Fibroblast of the aortic adventitia (primary cell): Measurements from ENCODE around the gene CDHR1. TPM values are rescaled to one million over a fixed set of nuclear protein-coding genes. Genes with fewer than 3 reads are reported as not detected.
A peak's percentile ranks its signal among the peaks of the same experiment; 100 is the strongest.

Experiments
- DNase-seq: peaks from one replicate; pipeline ENCODE4 v3.0.0-alpha.2; 2010; ENCODE audit warnings: low read depth
- H3K4me3 ChIP-seq: 2 replicates; pipeline ENCODE4 v1.5.1; 2011; ENCODE audit warnings: low read depth, mild to moderate bottlenecking, control low read depth, low read length, moderate library complexity
- CTCF ChIP-seq: IDR thresholded peaks from 2 replicates; pipeline ENCODE4 v1.5.1; 2011; ENCODE audit warnings: mild to moderate bottlenecking, low read length, control low read depth, inconsistent platforms; ENCODE audit not compliant: insufficient read depth
- total RNA-seq: library from RNA; depleted of rRNA; stranded (reverse); fragments of >200 nt; gene quantifications from 2 replicates; pipeline ENCODE4 v1.2.3, GENCODE V29; 2012; ENCODE audit warnings: low replicate concordance

CDHR1 gene
- total RNA-seq, 1 donor, result not detected

- DNase-seq, result no peak
- H3K4me3 ChIP-seq, result no peak overlapping the region
- no peak for TF ChIP-seq CTCF
Measured at GRCh38 chr10:84214046-84214572, 19.8 kb downstream of the CDHR1 start.

GRCh38 chr10:84214612-84215235, 20.4 kb downstream of the CDHR1 start:
- DNase-seq, result no peak
- H3K4me3 ChIP-seq, result no peak overlapping the region
- TF ChIP-seq CTCF, result peak; percentile 32

GRCh38 chr10:84216834-84217233, 22.5 kb downstream of the CDHR1 start:
- TF ChIP-seq CTCF, result no peak
- H3K4me3 ChIP-seq, result no peak overlapping the region
- no peak for DNase-seq

- no peak for DNase-seq
- H3K4me3 ChIP-seq, result no peak overlapping the region
- TF ChIP-seq CTCF, result no peak
Measured at GRCh38 chr10:84217746-84218145, 23.4 kb downstream of the CDHR1 start.

GRCh38 chr10:84221916-84222315, 27.6 kb downstream of the CDHR1 start:
- no peak for DNase-seq
- no peak overlapping the region for H3K4me3 ChIP-seq
- no peak for TF ChIP-seq CTCF

- TF ChIP-seq CTCF, result no peak
- no peak for DNase-seq
Measured at GRCh38 chr10:84224411-84225028, 30.2 kb downstream of the CDHR1 start.

More at GRCh38 chr10:84224411-84225028, 30.2 kb downstream of the CDHR1 start:
- H3K4me3 ChIP-seq, result no peak overlapping the region
